Renal cortical epithelial cell (primary cell): Measurements from ENCODE around the gene EDEM2. TPM values are rescaled to one million over a fixed set of nuclear protein-coding genes. Genes with fewer than 3 reads are reported as not detected.
"Not testable (repeated sequence)": the region's sequence is repeated elsewhere in the genome, so short reads cannot be mapped to it uniquely, and the experiment has no call there.

Source experiments
- DNase-seq: peaks from one replicate; pipeline ENCODE4 v3.0.0-alpha.2; 2011; ENCODE audit warnings: low read depth
- total RNA-seq: library from RNA; depleted of rRNA; stranded (reverse); fragments of >200 nt; gene quantifications from 2 replicates; pipeline ENCODE4 v1.2.3, GENCODE V29; 2014

The EDEM2 gene, protein sequence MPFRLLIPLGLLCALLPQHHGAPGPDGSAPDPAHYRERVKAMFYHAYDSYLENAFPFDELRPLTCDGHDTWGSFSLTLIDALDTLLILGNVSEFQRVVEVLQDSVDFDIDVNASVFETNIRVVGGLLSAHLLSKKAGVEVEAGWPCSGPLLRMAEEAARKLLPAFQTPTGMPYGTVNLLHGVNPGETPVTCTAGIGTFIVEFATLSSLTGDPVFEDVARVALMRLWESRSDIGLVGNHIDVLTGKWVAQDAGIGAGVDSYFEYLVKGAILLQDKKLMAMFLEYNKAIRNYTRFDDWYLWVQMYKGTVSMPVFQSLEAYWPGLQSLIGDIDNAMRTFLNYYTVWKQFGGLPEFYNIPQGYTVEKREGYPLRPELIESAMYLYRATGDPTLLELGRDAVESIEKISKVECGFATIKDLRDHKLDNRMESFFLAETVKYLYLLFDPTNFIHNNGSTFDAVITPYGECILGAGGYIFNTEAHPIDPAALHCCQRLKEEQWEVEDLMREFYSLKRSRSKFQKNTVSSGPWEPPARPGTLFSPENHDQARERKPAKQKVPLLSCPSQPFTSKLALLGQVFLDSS
- total RNA-seq = 51.9 and 78.1 TPM in 2 replicates

DNA sequence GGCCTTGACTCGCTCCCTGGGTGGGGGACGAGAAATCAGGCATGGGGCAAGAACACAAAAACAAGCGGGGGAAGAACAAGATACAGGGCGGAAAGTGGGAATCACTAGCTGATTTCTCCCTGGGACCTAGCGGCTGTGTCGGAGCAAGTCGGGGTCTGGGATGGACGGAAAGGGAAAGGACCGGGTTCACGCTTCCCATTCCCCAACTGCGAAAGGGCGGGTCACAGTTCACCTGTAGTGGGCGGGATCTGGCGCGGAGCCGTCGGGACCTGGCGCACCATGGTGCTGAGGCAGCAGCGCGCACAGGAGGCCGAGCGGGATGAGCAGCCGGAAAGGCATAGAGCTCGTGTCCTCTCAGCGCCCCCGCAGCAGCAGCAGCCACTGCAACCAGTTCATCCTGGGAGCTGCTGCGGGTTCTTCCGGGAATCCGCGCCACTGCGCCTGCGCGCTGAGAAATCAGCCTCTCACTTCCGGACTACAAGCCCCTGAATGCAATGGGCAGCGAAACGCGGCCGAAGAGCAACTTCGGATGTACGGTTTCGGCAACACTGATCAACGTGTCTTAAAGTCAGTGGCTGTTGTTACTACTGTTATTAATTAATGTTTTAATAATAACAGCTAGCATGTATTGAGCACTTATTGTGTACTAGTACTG is at the start of gene EDEM2:
EDEM2 (minus strand) TSS at position 417 of the 655 bp plus-strand sequence; CDS start at position 339, 78 bp downstream.
- DNase-seq = peak; percentile 94

DNA sequence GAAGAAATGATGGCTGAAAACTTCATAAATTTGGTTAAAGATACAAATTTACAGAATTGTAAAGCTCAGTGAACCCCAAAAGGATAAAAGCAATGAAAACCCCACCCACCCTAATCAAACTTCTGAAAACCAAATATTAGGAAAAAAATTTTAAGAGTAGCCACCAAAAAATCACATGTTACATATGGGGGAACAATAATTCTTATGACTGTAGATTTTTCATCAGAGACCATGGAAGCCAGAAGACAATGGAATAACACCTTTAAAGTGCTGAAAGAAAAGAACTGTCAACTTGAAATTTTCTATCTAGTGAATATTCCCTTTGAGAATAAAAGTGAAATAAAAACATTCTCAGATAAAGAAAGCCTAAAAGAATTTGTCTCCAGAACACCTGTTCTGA is 49.2 kb upstream of the EDEM2 start:
- no peak for DNase-seq

DNA sequence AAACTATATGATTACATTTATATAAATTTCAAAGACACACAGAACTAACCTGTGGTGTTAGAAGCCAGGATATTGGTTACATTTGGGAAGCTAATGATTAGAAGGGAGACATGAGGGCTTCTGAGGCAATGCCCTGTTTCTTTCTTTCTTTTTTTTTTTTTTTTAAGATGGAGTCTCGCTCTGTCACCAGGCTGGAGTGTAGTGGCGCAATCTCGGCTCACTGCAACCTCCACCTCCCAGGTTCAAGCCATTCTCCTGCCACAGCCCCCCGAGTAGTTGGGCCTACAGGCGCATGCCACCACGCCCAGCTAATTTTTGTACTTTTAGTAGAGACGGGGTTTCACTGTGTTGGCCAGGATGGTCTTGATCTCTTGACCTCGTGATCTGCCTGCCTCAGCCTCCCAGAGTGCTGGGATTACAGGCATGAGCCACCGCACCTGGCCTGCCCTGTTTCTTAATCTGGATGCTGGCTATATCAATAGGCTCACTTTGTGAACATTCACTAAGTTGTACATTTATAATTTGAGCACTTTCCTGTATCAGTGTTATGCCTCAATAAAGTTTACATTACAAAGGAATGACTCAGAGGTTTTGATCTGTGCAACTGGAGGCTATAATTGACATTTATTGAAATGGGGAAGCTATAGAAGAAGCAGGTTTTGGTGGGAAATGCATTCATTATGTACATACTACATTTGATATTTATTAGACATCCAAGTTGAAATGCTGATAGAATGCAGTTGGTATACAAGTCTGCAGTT is 46.1 kb upstream of the EDEM2 start:
- DNase-seq = not testable (repeated sequence)

DNA sequence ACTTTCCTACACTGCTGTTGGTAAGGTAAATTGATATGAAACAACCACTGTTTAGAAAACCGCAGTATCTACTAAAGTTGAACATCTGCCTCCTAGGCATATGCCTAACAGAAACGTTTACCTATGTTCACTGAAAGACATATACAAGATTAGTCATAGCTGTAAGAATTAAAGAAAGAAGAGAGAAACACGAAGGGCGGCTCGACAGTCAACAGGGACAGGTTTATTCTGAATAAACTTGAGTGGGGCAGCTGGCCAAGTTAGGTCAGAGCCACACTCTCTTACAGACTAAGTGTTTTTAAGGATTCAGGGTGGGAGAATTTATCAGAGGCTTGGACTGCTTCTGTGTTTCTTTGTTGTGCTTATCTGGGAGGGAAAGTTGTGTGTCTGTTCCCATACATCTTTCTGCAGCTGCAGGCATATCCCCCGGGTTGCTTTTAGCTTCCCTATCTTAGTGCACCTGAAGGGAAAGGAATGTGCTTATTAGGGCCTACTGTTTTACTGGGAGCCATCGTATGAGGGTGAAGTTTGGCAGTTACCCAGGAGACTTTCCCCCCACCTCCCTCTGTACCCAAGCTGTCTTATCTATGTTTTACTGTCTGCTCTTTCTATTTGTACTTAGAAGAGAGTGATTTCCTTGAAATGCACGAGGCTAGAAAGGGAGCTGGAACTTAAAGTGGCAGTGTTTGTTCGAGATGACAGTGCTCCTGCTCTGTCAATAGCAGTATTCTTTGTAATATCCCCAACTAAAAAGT is 45.2 kb upstream of the EDEM2 start:
- DNase-seq = no peak

DNA sequence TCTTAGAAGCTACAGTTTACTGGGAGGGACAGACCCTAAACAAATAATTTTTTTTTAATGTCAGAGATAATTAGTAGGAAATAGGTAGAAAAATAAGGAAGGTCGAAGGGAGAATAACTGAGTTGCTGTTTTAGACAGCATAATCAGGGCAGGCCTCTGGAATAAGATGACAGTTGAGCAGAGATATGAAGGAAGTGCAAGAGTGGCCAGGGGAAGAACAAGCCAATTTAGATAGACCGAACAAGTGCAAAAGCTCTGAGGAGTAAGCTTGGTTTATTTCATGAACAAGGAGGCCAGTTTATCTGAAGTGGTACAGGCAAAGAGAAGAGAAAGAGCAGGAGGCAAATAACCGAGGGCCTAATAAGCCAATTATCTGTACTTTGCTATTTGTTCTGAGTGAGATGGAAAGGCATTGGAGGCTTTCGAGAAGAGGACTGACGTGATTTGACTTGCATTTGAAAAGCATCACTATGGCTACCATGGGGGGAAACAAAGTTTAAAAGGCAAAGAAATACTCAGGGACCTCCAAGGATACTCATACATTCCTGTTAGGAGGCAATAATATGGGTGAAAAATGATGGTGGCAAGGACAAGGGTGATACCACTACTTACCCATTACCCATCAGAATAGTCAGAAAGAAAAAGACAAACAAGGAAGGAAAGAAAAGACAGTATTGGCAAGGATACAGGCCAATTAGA is 44.4 kb upstream of the EDEM2 start:
- no peak for DNase-seq

DNA sequence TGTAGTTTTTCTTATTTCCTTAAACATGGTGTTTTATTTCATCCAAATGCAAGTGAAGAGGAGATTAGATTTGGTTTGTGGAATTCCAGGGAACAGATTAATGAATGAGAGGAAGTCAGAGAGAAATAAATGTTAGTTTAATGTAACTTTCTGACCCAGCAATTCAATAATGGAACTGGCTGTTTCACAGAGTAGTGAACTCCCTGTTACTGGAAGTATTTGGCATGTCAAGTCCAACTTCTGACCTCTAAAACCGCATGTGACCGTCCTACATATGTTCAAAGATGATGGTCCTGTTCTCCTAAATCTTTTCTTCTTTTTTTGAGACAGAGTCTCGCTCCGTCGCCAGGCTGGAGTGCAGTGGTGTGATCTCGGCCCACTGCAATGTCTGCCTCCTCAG is 43.4 kb upstream of the EDEM2 start:
- no peak for DNase-seq

DNA sequence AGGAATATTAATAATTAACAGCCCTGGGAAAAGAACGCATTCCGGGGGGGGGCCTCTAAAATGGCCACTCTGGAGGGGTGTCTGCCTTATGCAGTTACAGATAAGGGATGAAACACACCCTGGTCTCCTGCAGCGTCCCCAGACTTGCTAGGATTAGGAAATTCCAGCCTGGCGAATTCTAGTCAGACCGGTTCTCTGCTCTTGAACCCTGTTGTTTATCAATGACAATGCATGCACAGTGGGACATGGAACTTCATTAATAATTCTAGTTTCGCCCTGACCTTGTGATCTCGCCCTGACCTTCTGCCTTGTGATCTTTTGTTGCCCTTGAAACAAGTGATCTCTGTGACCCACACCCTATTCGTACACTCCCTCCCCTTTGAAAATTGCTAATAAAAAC is 42.1 kb upstream of the EDEM2 start:
- DNase-seq = not testable (repeated sequence)

DNA sequence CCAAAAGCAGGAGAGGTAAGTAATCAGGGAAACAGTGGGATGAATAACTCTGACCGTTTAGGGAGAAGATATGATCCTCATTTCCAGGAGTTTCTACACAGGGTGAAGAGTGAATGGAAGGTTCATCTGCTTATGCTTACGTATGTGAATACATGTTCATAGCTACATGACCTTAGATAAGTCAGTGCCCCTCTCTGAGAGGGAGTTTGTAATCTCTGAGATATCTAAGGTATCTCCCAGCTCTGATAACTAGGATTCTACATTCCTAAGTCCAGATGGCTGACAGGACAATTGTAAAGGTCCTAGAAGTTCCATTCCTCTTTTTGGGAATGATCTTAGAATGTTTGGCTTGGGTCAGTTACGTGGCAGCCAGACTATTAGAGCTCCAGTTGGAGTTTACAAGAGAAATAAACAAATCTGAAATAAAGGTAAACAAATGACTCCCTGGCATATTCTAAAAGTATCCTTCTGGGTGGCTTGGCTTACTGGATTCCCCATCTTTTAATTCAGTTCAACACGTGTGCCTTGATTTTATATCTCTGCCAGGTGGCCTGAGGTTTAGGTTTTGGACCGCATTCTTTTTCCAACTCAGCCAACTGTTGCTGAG is 40.6 kb upstream of the EDEM2 start:
- DNase-seq = no peak

DNA sequence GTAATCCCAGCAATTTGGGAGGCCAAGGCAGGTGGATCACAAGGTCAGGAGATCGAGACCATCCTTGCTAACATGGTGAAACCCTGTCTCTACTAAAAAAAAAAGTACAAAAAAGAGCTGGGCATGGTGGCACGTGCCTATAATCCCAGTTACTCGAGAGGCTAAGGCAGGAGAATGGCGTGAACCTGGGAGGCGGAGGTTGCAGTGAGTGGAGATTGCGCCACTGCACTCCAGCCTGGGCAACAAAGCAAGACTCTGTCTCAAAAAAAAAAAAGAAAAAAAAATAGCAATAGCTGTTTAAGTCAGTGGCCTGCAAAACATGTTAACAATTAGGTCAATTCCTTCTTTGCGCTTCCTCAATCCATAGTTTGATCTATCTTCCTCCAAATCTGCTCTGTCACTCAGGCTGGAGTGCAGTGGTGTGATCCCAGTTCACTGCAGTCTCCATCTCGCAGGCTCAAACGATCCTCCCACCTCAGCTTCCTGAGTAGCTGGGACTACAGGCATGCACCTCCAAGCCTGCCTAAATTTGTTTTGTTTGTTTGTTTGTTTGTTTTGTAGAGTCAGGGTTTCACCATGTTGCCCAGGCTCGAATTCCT is 39.7 kb upstream of the EDEM2 start:
- DNase-seq = not testable (repeated sequence)

DNA sequence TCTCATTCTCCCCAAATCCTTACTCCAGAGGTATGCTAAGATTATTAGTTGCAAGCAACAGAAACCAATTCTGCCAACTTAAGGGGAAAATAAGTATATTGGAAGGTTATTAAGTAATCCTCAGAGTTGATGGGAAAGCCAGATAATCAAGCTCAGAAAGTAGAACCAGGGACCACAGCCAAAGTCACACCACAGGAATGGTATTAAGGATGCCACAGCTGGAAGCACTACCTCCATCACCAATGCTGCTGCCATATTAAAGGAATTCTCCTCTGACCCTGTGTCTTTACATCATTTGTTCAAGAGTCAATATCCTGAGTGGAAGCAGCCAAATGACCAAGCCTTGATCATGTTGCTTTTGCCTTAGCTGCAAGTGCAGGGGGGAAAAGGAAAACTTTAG is 34.6 kb upstream of the EDEM2 start:
- DNase-seq = no peak

DNA sequence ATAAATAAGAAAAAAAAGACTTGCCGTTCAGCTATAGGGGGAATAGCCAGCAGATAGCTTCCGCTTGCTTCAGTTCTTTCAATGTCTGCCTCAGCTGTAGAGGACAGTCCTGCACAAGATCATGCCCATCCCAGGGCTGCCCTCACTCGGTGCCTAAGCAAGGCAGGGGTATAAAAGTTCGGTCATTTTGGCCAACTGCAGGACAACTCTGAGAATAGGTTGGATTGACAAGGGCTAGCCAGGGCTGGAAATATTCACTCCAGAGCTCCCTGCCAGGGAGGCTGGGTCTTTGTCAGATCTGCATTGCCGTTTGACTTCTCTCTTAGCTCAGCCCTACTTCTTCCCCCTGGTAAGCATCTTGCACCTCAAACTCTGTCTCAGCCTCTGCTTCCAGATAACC is 33.1 kb upstream of the EDEM2 start:
- no peak for DNase-seq

DNA sequence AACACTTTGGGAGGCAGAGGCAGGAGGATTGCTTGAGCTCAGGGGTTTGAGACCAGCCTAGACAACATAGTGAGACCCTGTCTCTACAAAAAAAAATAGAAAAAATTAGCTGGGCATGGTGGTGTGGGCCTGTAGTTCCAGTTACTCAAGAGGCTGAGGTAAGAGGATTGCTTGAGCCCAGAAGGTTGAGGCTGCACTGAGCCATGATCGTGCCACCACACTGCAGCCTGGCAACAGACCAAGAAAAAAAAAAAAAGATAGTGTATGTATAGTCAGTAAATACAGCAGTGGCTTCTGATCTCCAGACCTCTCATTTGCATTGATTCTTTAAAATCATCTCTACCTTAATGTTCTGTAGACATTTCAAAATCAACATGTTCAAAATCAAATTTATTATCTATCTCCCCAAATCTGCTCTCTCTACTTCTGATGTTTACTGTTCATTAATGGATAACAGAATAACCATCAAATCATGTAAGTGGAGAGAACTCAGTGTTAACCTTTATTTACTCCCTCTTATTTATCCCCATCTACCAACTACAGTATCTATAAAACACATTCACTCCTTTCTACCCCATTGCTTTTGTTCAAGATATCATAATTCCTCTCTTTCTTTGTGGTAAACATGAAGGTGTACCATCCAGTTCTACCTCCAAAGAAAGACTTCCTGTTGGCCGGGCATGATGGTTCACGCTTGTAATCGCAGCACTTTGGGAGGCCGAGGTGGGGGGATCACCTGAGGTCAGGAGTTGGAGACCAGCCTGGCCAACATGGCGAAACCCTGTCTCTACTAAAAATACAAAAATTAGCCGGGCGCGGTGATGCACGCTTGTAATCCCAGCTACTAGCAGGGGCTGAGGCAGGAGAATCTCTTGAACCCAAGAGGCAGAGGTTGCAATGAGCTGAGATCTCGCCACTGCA is 32.4 kb upstream of the EDEM2 start:
- DNase-seq = no peak

DNA sequence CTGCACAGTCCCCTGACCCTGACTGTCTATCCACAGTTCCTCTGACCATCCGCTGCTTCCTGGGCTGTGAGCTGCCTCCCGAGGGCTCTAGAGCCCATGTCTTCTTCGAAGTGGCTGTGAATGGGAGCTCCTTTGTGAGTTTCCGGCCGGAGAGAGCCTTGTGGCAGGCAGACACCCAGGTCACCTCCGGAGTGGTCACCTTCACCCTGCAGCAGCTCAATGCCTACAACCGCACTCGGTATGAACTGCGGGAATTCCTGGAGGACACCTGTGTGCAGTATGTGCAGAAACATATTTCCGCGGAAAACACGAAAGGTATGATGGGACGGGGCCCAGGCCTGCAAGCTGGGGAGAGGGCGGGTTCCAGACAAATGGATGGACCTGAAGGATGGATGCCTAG is 29.0 kb upstream of the EDEM2 start:
- DNase-seq = no peak

DNA sequence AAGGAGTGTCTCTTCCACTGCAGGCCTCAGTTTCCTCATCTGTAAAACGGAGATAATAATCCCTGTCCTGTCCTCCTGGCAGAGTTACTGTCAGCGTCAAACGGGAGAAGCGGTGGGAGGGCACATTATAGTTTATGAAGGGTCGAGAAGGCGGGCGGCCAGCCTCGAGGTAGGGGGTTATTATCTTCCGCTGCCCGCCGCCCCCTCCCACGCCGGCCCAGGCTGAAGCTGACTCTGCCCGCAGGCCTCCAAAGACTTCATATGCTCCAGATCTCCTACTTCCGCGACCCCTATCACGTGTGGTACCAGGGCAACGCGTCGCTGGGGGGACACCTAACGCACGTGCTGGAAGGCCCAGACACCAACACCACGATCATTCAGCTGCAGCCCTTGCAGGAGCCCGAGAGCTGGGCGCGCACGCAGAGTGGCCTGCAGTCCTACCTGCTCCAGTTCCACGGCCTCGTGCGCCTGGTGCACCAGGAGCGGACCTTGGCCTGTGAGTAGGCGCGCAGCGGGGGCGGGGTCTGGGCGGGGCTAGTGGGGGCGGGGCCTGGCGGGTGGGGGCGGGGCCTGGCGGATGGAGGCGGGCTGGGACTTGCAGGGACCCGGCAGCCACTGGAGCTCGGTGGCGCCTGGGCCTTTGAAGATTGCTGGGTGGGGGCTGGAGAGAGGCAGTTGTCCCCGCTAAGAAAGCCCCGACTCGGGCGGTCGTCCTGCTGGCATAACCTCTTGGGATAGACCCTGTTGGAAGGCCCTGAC is 27.5 kb upstream of the EDEM2 start:
- peak; percentile 38 for DNase-seq

DNA sequence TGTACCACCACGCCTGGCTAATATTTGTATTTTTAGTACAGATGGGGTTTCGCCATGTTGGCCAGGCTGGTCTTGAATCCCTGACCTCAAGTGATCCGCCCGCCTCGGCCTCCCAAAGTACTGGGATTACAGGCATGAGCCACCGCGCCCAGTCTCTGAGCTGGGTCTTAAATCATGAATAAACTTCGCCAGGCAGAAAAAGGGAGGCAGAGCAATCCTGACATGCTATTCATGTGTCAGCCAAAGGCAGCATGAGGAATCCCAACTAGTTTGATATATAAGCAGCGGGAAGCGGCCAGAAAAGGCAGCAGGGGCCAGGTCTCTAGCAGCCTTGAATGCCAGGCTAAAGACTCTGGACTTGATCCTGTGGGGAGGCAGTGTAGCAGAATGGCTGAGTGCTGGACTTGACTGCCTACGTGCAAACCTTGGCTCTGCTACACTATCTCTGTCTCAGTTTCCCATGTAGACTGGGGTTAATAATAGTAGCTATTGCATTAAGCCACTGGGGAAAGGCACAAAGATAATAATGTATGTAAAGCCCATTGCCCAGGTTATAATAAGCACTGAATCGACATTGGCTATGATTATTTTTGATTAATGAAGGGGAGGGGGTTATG is 26.5 kb upstream of the EDEM2 start:
- DNase-seq = no peak

DNA sequence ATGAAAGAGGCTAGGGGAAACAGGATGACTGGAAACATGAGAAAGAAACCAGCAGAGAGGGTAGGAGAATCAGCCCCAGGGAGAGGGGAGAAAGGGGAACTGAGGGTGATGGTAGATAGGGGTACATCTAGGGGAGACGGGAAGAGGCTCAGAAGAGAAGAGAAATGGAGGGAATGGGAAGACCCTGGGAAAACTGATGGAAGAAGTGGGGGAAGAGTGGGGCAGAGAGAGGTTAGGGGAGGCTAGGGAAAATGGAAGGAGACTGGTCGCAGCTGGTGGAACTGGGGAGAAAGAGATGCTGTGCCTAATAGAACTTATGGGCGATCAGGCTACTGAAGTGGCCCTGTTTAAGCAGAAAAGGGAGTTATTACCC is 25.3 kb upstream of the EDEM2 start:
- DNase-seq = no peak

DNA sequence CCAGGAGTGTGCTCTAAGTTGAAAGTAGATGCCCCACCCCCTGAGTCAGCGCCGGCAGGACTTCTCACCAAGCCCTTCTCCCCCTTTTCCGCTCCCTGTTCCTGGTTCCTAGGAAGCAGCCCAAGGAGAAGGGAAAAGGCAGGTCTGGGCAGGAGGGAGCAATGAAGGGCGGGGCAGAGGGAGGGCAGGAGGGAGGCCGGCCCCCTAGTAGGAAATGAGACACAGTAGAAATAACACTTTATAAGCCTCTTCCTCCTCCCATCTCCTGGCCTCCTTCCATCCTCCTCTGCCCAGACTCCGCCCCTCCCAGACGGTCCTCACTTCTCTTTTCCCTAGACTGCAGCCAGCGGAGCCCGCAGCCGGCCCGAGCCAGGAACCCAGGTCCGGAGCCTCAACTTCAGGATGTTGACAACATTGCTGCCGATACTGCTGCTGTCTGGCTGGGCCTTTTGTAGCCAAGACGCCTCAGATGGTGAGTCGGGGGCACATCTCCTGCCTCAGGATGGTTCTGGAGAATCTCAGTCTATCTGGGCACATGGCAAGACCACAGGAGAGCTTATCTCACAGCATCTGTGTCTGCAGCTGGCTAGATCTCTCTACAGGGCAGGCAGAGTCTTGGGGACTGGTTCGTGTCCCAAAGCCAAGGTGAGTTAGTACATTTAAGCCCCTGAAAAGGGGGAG is 24.8 kb upstream of the EDEM2 start, which contains the start of gene PROCR:
PROCR (plus strand) TSS at position 320 of the 681 bp plus-strand sequence; CDS start at position 403, 83 bp downstream.
- peak; percentile 94 for DNase-seq
